ENCODE results near the gene SLC45A2. TPM values are rescaled to one million over a fixed set of nuclear protein-coding genes. Genes with fewer than 3 reads are reported as not detected.
A peak's percentile ranks its signal among the peaks of the same experiment; 100 is the strongest.

The SLC45A2 gene
- total and polyA plus RNA-seq, 4 donors = 0.03 to 0.40 TPM; not detected in 2

DNA sequence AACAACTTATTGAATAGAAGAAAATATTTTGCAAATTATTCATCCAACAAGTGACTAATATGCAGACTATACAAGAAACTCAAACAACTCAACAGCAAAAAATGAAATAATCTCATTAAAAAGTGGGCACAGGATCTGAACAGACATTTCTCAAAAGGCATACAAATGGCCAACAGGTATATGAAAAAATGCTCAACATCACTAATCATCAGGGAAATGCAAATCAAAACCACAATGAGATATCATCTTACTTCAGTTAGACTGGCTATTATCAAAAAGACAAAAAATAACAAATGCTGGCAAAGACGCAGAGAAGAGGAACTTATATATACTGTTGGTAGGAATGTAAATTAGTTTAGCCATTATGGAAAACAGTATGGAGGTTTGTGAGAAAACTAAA, 25.1 kb upstream of the SLC45A2 start:
- 27 to 45% methylated on average over 1 of the region's 1 CpG for WGBS, 2 donors
- H3K36me3 ChIP-seq (ENCODE audit: control insufficient read depth in 4 of 4, insufficient read depth in 4 of 4, low read length in 4 of 4) = peaks cover 0 to 2% (median 0%) of the 10 kb centered on the region in 4 donors
- no peaks in the 10 kb centered on the region for H3K27me3 ChIP-seq (ENCODE audit: control insufficient read depth in 3 of 3, insufficient read depth in 3 of 3, low read length in 2 of 3)
- ATAC-seq (ENCODE audit: insufficient read depth, low FRiP score) = no peak
- DNase-seq = no peak
- H3K9me3 ChIP-seq (ENCODE audit: control insufficient read depth in 4 of 4, insufficient read depth in 3 of 4, low read length in 3 of 4) = no peaks in the 10 kb centered on the region
- no peak overlapping the region for H3K4me3 ChIP-seq
- H3K4me1 ChIP-seq (ENCODE audit: control insufficient read depth in 5 of 5, insufficient read depth in 5 of 5, low read length in 5 of 5) = peaks cover 0 to 42% (median 2%) of the 10 kb centered on the region in 5 donors
- TF ChIP-seq CTCF (IDR thresholded peaks at IDR 0.05; ENCODE audit: control extremely low read depth, extremely low read depth) = no peak
- H3K9ac ChIP-seq (ENCODE audit: insufficient read depth in 1 of 2, low read length in 2 of 2) = no peak overlapping the region
- H3K27ac ChIP-seq (ENCODE audit: low read depth in 1 of 2, low read length in 1 of 2) = no peak overlapping the region

GRCh38 chr5:34008802-34009201, 24.3 kb upstream of the SLC45A2 start:
- peaks cover 0 to 2% (median under 1%) of the 10 kb centered on the region in 4 donors for H3K36me3 ChIP-seq (ENCODE audit: control insufficient read depth in 4 of 4, insufficient read depth in 4 of 4, low read length in 4 of 4)
- peak in 1 of 3 donors; percentile 40 for DNase-seq
- 8% methylated on average over 1 of the region's 1 CpG for WGBS, 2 donors

GRCh38 chr5:34007621-34008600, 23.4 kb upstream of the SLC45A2 start, which contains the start of gene AMACR:
Gene AMACR, minus strand, starts transcription at chr5:34008050. Its CDS starts 31 bp downstream, at chr5:34008019.
- Histone ChIP-seq H3K4me1 (ENCODE audit: control insufficient read depth in 5 of 5, insufficient read depth in 5 of 5, low read length in 5 of 5) (peaks cover 0 to 36% (median 2%) of the 10 kb centered on the region in 5 donors), H3K36me3 (ENCODE audit: control insufficient read depth in 4 of 4, insufficient read depth in 4 of 4, low read length in 4 of 4) (peaks cover 0 to 9% (median 6%) of the 10 kb centered on the region in 4 donors), H3K9ac (ENCODE audit: insufficient read depth in 1 of 2, low read length in 2 of 2) (peak within 1 kb of the TSS; percentile 2 to 94), H3K9me3 (ENCODE audit: control insufficient read depth in 4 of 4, insufficient read depth in 3 of 4, low read length in 3 of 4) (no peaks in the 10 kb centered on the region), H3K27me3 (ENCODE audit: control insufficient read depth in 3 of 3, insufficient read depth in 3 of 3, low read length in 2 of 3) (no peaks in the 10 kb centered on the region), H3K27ac (ENCODE audit: low read depth in 1 of 2, low read length in 1 of 2) (peak within 1 kb of the TSS; percentile 89 to 98), H3K4me3 (peak within 1 kb of the TSS; percentile 77)
- no peak for TF ChIP-seq CTCF (IDR thresholded peaks at IDR 0.05; ENCODE audit: control extremely low read depth, extremely low read depth)
- ATAC-seq (ENCODE audit: insufficient read depth, low FRiP score) (peak; percentile 93), DNase-seq (peak; percentile 96 to 99 (median 98))
- WGBS, 2 donors = 0% methylated on average over 72 to 76 of the region's 76 CpGs

More at GRCh38 chr5:34008802-34009201, 24.3 kb upstream of the SLC45A2 start:
- Histone ChIP-seq H3K4me3 (no peak overlapping the region), H3K27me3 (ENCODE audit: control insufficient read depth in 3 of 3, insufficient read depth in 3 of 3, low read length in 2 of 3) (no peaks in the 10 kb centered on the region), H3K4me1 (ENCODE audit: control insufficient read depth in 5 of 5, insufficient read depth in 5 of 5, low read length in 5 of 5) (peaks cover 0 to 42% (median 2%) of the 10 kb centered on the region in 5 donors), H3K27ac (ENCODE audit: low read depth in 1 of 2, low read length in 1 of 2) (peak overlapping the region in 1 of 2 donors; percentile 89), H3K9ac (ENCODE audit: insufficient read depth in 1 of 2, low read length in 2 of 2) (peak overlapping the region; percentile 2 to 94), H3K9me3 (ENCODE audit: control insufficient read depth in 4 of 4, insufficient read depth in 3 of 4, low read length in 3 of 4) (no peaks in the 10 kb centered on the region)
- ATAC-seq (ENCODE audit: insufficient read depth, low FRiP score) = no peak
- TF ChIP-seq CTCF (IDR thresholded peaks at IDR 0.05; ENCODE audit: control extremely low read depth, extremely low read depth) = no peak
